HepG2 (cell line): ENCODE data around the gene SLC18A3. TPM values are rescaled to one million over a fixed set of nuclear protein-coding genes. Genes with fewer than 3 reads are reported as not detected.

Experiments used
- ATAC-seq: fragments of 200-7000 bp; cut with Tn5 transposase; 3 replicates; pipeline ENCODE4 v1.9.1; 2020; ENCODE audit warnings: mild to moderate bottlenecking, moderate library complexity
- BruUV-seq: library from RNA; stranded (reverse); fragments of 400-500 nt; replicated peaks from 2 replicates; lab custom pipeline; 2021; lab: Mats Ljungman, UMichigan
- CTCF ChIA-PET: fragments of 300-600 bp; formaldehyde crosslinking; extraction: SDS; loops from one replicate; lab custom pipeline; 2021; ENCODE audit warnings: low total read pairs, inconsistent platforms, low intra/inter-chr PET ratio; lab: Yijun Ruan, JAX
- POLR2A ChIA-PET: fragments of 350-600 bp; sonication (Branson Sonifier 250); formaldehyde crosslinking; loops from one replicate; lab custom pipeline; 2020; ENCODE audit warnings: antibody characterized with exemption, inconsistent platforms; lab: Yijun Ruan, JAX
- DNase-seq: peaks from one replicate; pipeline ENCODE4 v3.0.0-alpha.2; 2015; ENCODE audit warnings: low spot score
- FAIRE-seq: peaks from 3 replicates; lab custom pipeline; 2011; peaks lifted over from hg19 to GRCh38; lab: Jason Lieb, UNC
- H2AFZ ChIP-seq: one replicate; pipeline ENCODE4 v1.6.1; 2011; ENCODE audit warnings: low read length, inconsistent platforms
- H3K27ac ChIP-seq: fragments of 300-600 bp; 3 replicates; pipeline ENCODE4 v1.8.0; 2011; ENCODE audit warnings: mixed run types, mild to moderate bottlenecking, mixed read lengths, low read length, inconsistent platforms; ENCODE audit not compliant: insufficient read depth; ENCODE audit errors: extremely low read length
- H3K27me3 ChIP-seq, 2 experiments: fragments of 200-600 bp in 1 of 2; 2 replicates in 1 of 2; 3 replicates in 1 of 2; pipeline versions ENCODE4 v1.6.0 to v1.8.0; 2011; ENCODE audit warnings: low read length in 2 of 2, mild to moderate bottlenecking in 2 of 2, moderate library complexity in 2 of 2, inconsistent platforms in 1 of 2; ENCODE audit not compliant: insufficient read depth in 2 of 2, control insufficient read depth in 1 of 2
- H3K36me3 ChIP-seq, 2 experiments: fragments of 200-600 bp in 1 of 2; replicated peaks in 1 of 2; 2 replicates in 1 of 2; 3 replicates in 1 of 2; pipeline versions ENCODE4 v1.5.1 to v1.8.0; 2011; ENCODE audit warnings: low read length in 2 of 2, inconsistent platforms in 1 of 2; ENCODE audit not compliant: insufficient read depth in 2 of 2, control insufficient read depth in 1 of 2
- H3K4me1 ChIP-seq: 2 replicates; pipeline ENCODE4 v1.5.1; 2012; ENCODE audit warnings: low read length, inconsistent platforms; ENCODE audit not compliant: insufficient read depth
- H3K4me2 ChIP-seq: 2 replicates; pipeline ENCODE4 v1.6.0; 2011; ENCODE audit warnings: low read depth, low read length, inconsistent platforms
- H3K4me3 ChIP-seq, 3 experiments: fragments of 200-600 bp in 1 of 3; sonication (generic), shearing (Covaris generic) in 1 of 3; replicated peaks in 1 of 3; 2 replicates each; pipeline ENCODE4 v1.5.1; 2011 to 2016; ENCODE audit warnings: low read length in 3 of 3, inconsistent platforms in 2 of 3, low read depth in 2 of 3, mild to moderate bottlenecking in 2 of 3, control low read depth in 1 of 3, mixed read lengths in 1 of 3; ENCODE audit not compliant: insufficient read depth in 1 of 3
- H3K79me2 ChIP-seq: one replicate; pipeline ENCODE4 v1.6.1; 2011; ENCODE audit warnings: low read length, inconsistent platforms; ENCODE audit not compliant: insufficient read depth
- H3K9ac ChIP-seq: 2 replicates; pipeline ENCODE4 v1.6.0; 2011; ENCODE audit warnings: mild to moderate bottlenecking, low read depth, low read length, inconsistent platforms; ENCODE audit not compliant: insufficient read depth
- H3K9me3 ChIP-seq: 2 replicates; pipeline ENCODE4 v1.5.1; 2012; ENCODE audit warnings: mild to moderate bottlenecking, low read length
- H4K20me1 ChIP-seq: 2 replicates; pipeline ENCODE4 v1.6.0; 2011; ENCODE audit warnings: inconsistent platforms, mild to moderate bottlenecking, low read length, moderate library complexity; ENCODE audit not compliant: insufficient read depth
- CREM ChIP-seq, 2 experiments: sonication (generic) in 1 of 2; formaldehyde crosslinking in 1 of 2; IDR thresholded peaks; 2 replicates each; pipeline versions ENCODE4 v1.4.0 to v1.6.1; 2016 to 2020; ENCODE audit warnings: antibody characterized with exemption in 1 of 2, mild to moderate bottlenecking in 1 of 2, missing genetic modification reagents in 1 of 2
- ELF3 ChIP-seq: IDR thresholded peaks from 2 replicates; pipeline ENCODE4 v1.6.1; 2016; ENCODE audit warnings: missing genetic modification reagents, missing compliant biosample characterization
- EZH2 ChIP-seq: conservative IDR thresholded peaks from 2 replicates; pipeline ENCODE4 v1.6.1; 2012; ENCODE audit warnings: mild to moderate bottlenecking, low read depth, low read length, moderate library complexity
- GATAD1 ChIP-seq: IDR thresholded peaks from 2 replicates; pipeline ENCODE4 v1.6.1; 2016; ENCODE audit warnings: missing genetic modification reagents, missing compliant biosample characterization
- HNRNPL ChIP-seq: fragments of 200-400 bp; formaldehyde crosslinking; IDR thresholded peaks from 2 replicates; pipeline ENCODE4 v1.6.1; 2017; ENCODE audit warnings: mild to moderate bottlenecking, low read depth, low read length
- IKZF4 ChIP-seq: sonication (generic); formaldehyde crosslinking; IDR thresholded peaks from 2 replicates; pipeline ENCODE4 v1.5.1; 2020; ENCODE audit warnings: borderline replicate concordance, mild to moderate bottlenecking, low read depth, missing genetic modification reagents; ENCODE audit errors: not compliant biosample characterization
- KAT2B ChIP-seq: fragments of 150-350 bp; IDR thresholded peaks from 2 replicates; pipeline ENCODE4 v1.6.1; 2014; ENCODE audit warnings: low read depth, low read length, borderline replicate concordance
- NBN ChIP-seq: fragments of 450-650 bp; conservative IDR thresholded peaks from 2 replicates; pipeline ENCODE4 v1.6.1; 2017
- NR1H2 ChIP-seq: sonication (generic); formaldehyde crosslinking; IDR thresholded peaks from 2 replicates; pipeline ENCODE4 v1.8.1; 2022; ENCODE audit warnings: low read depth, missing genetic modification reagents, borderline replicate concordance
- NR3C1 ChIP-seq: sonication (generic); formaldehyde crosslinking; IDR thresholded peaks from 2 replicates; pipeline ENCODE4 v1.4.0; 2020; ENCODE audit warnings: missing genetic modification reagents
- TRIM24 ChIP-seq: sonication (generic); formaldehyde crosslinking; IDR thresholded peaks from 2 replicates; pipeline ENCODE4 v1.8.0; 2022; ENCODE audit warnings: mild to moderate bottlenecking, missing genetic modification reagents
- ZFP1 ChIP-seq: IDR thresholded peaks from 2 replicates; pipeline ENCODE4 v1.6.1; 2016
- ZNF282 ChIP-seq: fragments of 450-650 bp; IDR thresholded peaks from 2 replicates; pipeline ENCODE4 v1.6.1; 2018; ENCODE audit not compliant: partially characterized antibody
- ZNF317 ChIP-seq: sonication (generic); formaldehyde crosslinking; IDR thresholded peaks from 2 replicates; pipeline ENCODE4 v1.5.0; 2020; ENCODE audit warnings: mild to moderate bottlenecking, missing genetic modification reagents
- ZNF674 ChIP-seq: sonication (generic); formaldehyde crosslinking; IDR thresholded peaks from 2 replicates; pipeline ENCODE4 v1.5.0; 2020; ENCODE audit warnings: low read depth, mild to moderate bottlenecking, missing genetic modification reagents
- ZNF775 ChIP-seq: sonication (generic); formaldehyde crosslinking; IDR thresholded peaks from 2 replicates; pipeline ENCODE4 v1.4.0; 2020; ENCODE audit warnings: missing genetic modification reagents, mild to moderate bottlenecking, moderate library complexity, borderline replicate concordance
- ZNF839 ChIP-seq: sonication (generic); formaldehyde crosslinking; IDR thresholded peaks from 2 replicates; pipeline ENCODE4 v1.4.0; 2020; ENCODE audit warnings: missing genetic modification reagents, mild to moderate bottlenecking, borderline replicate concordance
- ZSCAN9 ChIP-seq: IDR thresholded peaks from 2 replicates; pipeline ENCODE4 v1.6.1; 2016; ENCODE audit warnings: borderline replicate concordance
- WGBS: methylation state at CpG from one replicate; pipeline ENCODE4 v1.1.6; 2017; ENCODE audit warnings: low lambda C conversion rate; 5-methylcytosine and 5-hydroxymethylcytosine counted together
- in situ Hi-C: cut with HindIII; loops from 2 replicates; pipeline ENCODE4 v1.10.0; 2017; ENCODE audit warnings: low pct_unique_long_range_greater_than_20kb; ENCODE audit not compliant: extremely low pct_ligation_motif_present
- intact Hi-C: fragments of 100-400 bp; cut with micrococcal nuclease; formaldehyde crosslinking; loops from one replicate; pipeline ENCODE4 v1.10.0; 2022; ENCODE audit not compliant: unreplicated experiment
- polyA plus RNA-seq, 8 experiments: library from polyadenylated mRNA; depleted of rRNA in 3 of 8; stranded (reverse) in 7 of 8; unstranded in 1 of 8; fragments of >200 nt; fragmentation: Illumina TruSeq in 4 of 8; extraction: Trizol in 4 of 8; gene quantifications; 2 replicates each; pipeline versions ENCODE4 v1.2.1 to v1.2.3, GENCODE V29; 2011 to 2016; ENCODE audit warnings: low read depth in 4 of 8, missing spikeins in 1 of 8, mixed read lengths in 1 of 8; ENCODE audit not compliant: insufficient read depth in 1 of 8
- total RNA-seq, 5 experiments: library from RNA; depleted of rRNA; stranded (reverse); fragments of >200 nt; fragmentation: Illumina TruSeq; extraction: Trizol; gene quantifications; 2 replicates each; pipeline ENCODE4 v1.2.3, GENCODE V29; 2016; ENCODE audit warnings: low read depth in 1 of 5
- TF ChIP-seq, protein P1 (sequence below): sonication (generic); formaldehyde crosslinking; IDR thresholded peaks from 2 replicates; pipeline ENCODE4 v1.4.0; 2020; ENCODE audit warnings: missing genetic modification reagents

The SLC18A3 gene
- total and polyA plus RNA-seq, 2 of the 13 experiments (the other 11 are each of a cell fraction or from before 2014, with no cell fraction given), result not detected

- no peak for TF ChIP-seq ZNF317 (CRISPR knock-in tag)
- TF ChIP-seq ELF3 (CRISPR knock-in tag), result no peak
- no peak for TF ChIP-seq HNRNPL
- TF ChIP-seq ZNF282, result no peak
- no peak for TF ChIP-seq ZFP1 (CRISPR knock-in tag)
- TF ChIP-seq ZNF839 (CRISPR knock-in tag), result no peak
- no peak for TF ChIP-seq NR3C1 (CRISPR knock-in tag)
- TF ChIP-seq ZNF674, result no peak
Measured at GRCh38 chr10:49600046-49600445, 10.1 kb upstream of the SLC18A3 start (continued).

GRCh38 chr10:49600781-49601400 is 9.2 kb upstream of the SLC18A3 start:
- WGBS, result 25% methylated on average over 4 of the region's 4 CpGs
- Histone ChIP-seq H3K36me3 (no peaks in the 10 kb centered on the region), H3K9me3 (no peaks in the 10 kb centered on the region), H3K4me1 (peaks cover 7% of the 10 kb centered on the region; the same call in 1 of the 2 replicates), H3K4me2 (no peak overlapping the region), H4K20me1 (no peaks in the 10 kb centered on the region; the same call in 1 of the 2 replicates), H3K9ac (no peak overlapping the region), H3K27me3 (peaks cover 0 to 3% of the 10 kb centered on the region in 2 experiments; a peak in 2 of 5 replicates), H3K4me3 (no peak overlapping the region), H3K27ac (no peak overlapping the region)
- intact Hi-C loops (no loop called here), in situ Hi-C loops (no loop called here)
- DNase-seq, result no peak
- CTCF ChIA-PET, result no interaction called here
- BruUV-seq, result no TSS peak
- no peak for FAIRE-seq
- no peak for TF ChIP-seq ZNF775 (CRISPR knock-in tag)
- no peak for TF ChIP-seq NR1H2 (CRISPR knock-in tag)
- no peak for TF ChIP-seq CREM (IDR thresholded peaks at IDR 0.05)
- no peak for TF ChIP-seq CREM (CRISPR knock-in tag; IDR thresholded peaks at IDR 0.05)
- no peak for TF ChIP-seq ZSCAN9 (CRISPR knock-in tag)
- no peak for TF ChIP-seq EZH2
- TF ChIP-seq, protein P1, sequence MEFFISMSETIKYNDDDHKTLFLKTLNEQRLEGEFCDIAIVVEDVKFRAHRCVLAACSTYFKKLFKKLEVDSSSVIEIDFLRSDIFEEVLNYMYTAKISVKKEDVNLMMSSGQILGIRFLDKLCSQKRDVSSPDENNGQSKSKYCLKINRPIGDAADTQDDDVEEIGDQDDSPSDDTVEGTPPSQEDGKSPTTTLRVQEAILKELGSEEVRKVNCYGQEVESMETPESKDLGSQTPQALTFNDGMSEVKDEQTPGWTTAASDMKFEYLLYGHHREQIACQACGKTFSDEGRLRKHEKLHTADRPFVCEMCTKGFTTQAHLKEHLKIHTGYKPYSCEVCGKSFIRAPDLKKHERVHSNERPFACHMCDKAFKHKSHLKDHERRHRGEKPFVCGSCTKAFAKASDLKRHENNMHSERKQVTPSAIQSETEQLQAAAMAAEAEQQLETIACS (CRISPR knock-in tag), result no peak
- no peak for TF ChIP-seq IKZF4 (CRISPR knock-in tag)
- no peak for TF ChIP-seq TRIM24 (CRISPR knock-in tag)
- TF ChIP-seq GATAD1 (CRISPR knock-in tag), result no peak
- TF ChIP-seq KAT2B, result no peak
- no peak for TF ChIP-seq NBN
- TF ChIP-seq, all 625 proteins: peak for 0
- POLR2A ChIA-PET, result no interaction called here
- ATAC-seq, result no peak
- H2AFZ ChIP-seq, result no peak overlapping the region
- no peaks in the 10 kb centered on the region for H3K79me2 ChIP-seq
